OCI-LY1 (cell line): ENCODE data around the gene MGAT4B.
A peak's percentile ranks its signal among the peaks of the same experiment; 100 is the strongest.

Experiments
- H2AFZ ChIP-seq: fragments of 200-600 bp; sonication (generic), shearing (Covaris generic); 2 replicates; pipeline ENCODE4 v1.6.0; 2014; ENCODE audit warnings: antibody characterized with exemption, mild to moderate bottlenecking, low read length
- H3F3A ChIP-seq: fragments of 200-600 bp; sonication (generic), shearing (Covaris generic); 2 replicates; pipeline ENCODE4 v1.6.0; 2014; ENCODE audit warnings: mild to moderate bottlenecking, antibody characterized with exemption, low read length, moderate library complexity; ENCODE audit not compliant: insufficient read depth
- H3K27ac ChIP-seq: fragments of 200-600 bp; sonication (generic); 2 replicates; pipeline ENCODE4 v1.5.1; 2014; ENCODE audit warnings: low read length, mixed run types, mild to moderate bottlenecking, low read depth; ENCODE audit not compliant: poor library complexity, severe bottlenecking
- H3K27me3 ChIP-seq: fragments of 200-600 bp; sonication (generic); 2 replicates; pipeline ENCODE4 v1.6.0; 2014; ENCODE audit warnings: antibody characterized with exemption, mild to moderate bottlenecking, low read length, moderate library complexity; ENCODE audit not compliant: insufficient read depth
- H3K36me3 ChIP-seq: fragments of 200-600 bp; sonication (generic); 2 replicates; pipeline ENCODE4 v1.6.1; 2014; ENCODE audit warnings: mild to moderate bottlenecking, antibody characterized with exemption, low read length, moderate library complexity, mixed read lengths; ENCODE audit not compliant: insufficient read depth
- H3K4me1 ChIP-seq: fragments of 200-600 bp; sonication (generic); 2 replicates; pipeline ENCODE4 v1.5.1; 2014; ENCODE audit warnings: mild to moderate bottlenecking, low read length, moderate library complexity; ENCODE audit not compliant: insufficient read depth, severe bottlenecking
- H3K4me2 ChIP-seq: fragments of 200-600 bp; sonication (generic), shearing (Covaris generic); 2 replicates; pipeline ENCODE4 v1.6.1; 2014; ENCODE audit warnings: low read length
- H3K4me3 ChIP-seq: fragments of 200-600 bp; sonication (generic); 2 replicates; pipeline ENCODE4 v1.5.1; 2014; ENCODE audit warnings: low read length, low read depth, mild to moderate bottlenecking, mixed read lengths; ENCODE audit not compliant: poor library complexity, severe bottlenecking
- H3K79me2 ChIP-seq: fragments of 200-600 bp; shearing (Covaris generic); 2 replicates; pipeline ENCODE4 v1.6.1; 2016; ENCODE audit warnings: mixed run types, low read length, mixed read lengths; ENCODE audit not compliant: insufficient read depth
- H3K9ac ChIP-seq: fragments of 200-600 bp; sonication (generic), shearing (Covaris generic); 2 replicates; pipeline ENCODE4 v1.6.1; 2014; ENCODE audit warnings: mild to moderate bottlenecking, low read length, mixed read lengths
- H3K9me2 ChIP-seq: fragments of 200-600 bp; sonication (generic), shearing (Covaris generic); 2 replicates; pipeline ENCODE4 v1.6.1; 2014; ENCODE audit warnings: low read depth, mild to moderate bottlenecking, low read length, mixed read lengths
- H3K9me3 ChIP-seq: fragments of 200-600 bp; shearing (Covaris generic); 2 replicates; pipeline ENCODE4 v1.6.1; 2014; ENCODE audit warnings: low read length, mixed read lengths
- H4K20me1 ChIP-seq: fragments of 200-600 bp; sonication (generic), shearing (Covaris generic); 2 replicates; pipeline ENCODE4 v1.6.0; 2016; ENCODE audit warnings: mild to moderate bottlenecking, low read length; ENCODE audit not compliant: insufficient read depth
- EZH2 ChIP-seq: fragments of 200-600 bp; sonication (generic), shearing (Covaris generic); IDR thresholded peaks from 2 replicates; pipeline ENCODE4 v1.8.0; 2017; ENCODE audit warnings: borderline replicate concordance, mixed run types, mild to moderate bottlenecking, antibody characterized with exemption, low read length, moderate library complexity, mixed read lengths
- TF ChIP-seq, protein P1 (sequence below): fragments of 200-600 bp; sonication (generic), shearing (Covaris generic); IDR thresholded peaks from 2 replicates; pipeline ENCODE4 v1.5.1; 2017; ENCODE audit warnings: mild to moderate bottlenecking, antibody characterized with exemption, low read length, moderate library complexity, mixed read lengths

The MGAT4B gene

DNA sequence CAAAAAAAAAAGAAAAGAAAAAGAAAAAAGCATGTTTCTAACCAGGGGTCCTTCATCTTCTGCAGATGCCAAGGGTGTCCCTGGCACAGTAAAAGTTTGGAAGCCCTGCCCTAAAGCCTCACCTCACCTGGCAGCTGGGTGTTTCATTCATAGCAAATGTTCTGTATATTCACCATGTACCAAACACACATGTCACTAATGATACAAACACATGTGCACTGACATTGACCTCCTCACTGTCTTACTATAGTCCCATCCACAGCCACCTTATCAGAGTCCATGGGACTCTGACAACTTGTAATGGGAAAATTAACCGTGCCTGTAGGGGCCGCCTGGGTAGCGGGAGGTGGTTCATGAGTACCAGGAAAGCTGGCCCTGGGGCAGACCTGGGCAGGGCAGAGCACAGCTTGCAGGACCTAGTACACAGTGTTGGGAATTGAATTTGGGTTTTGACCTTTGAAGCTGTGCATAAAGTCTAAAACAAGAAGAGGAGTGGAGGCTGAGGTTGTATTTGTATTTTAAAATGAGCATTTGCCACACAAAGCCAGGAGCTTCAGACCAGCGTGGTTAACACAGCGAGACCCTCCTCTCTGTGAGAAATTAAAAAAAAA is 6.4 kb upstream of the MGAT4B start:
- H4K20me1 ChIP-seq, result no peaks in the 10 kb centered on the region
- no peaks in the 10 kb centered on the region for H3F3A ChIP-seq
- H3K36me3 ChIP-seq, result peaks cover 7% of the 10 kb centered on the region; the same call in 1 of the 2 replicates
- no peak for TF ChIP-seq EZH2
- TF ChIP-seq, protein P1, sequence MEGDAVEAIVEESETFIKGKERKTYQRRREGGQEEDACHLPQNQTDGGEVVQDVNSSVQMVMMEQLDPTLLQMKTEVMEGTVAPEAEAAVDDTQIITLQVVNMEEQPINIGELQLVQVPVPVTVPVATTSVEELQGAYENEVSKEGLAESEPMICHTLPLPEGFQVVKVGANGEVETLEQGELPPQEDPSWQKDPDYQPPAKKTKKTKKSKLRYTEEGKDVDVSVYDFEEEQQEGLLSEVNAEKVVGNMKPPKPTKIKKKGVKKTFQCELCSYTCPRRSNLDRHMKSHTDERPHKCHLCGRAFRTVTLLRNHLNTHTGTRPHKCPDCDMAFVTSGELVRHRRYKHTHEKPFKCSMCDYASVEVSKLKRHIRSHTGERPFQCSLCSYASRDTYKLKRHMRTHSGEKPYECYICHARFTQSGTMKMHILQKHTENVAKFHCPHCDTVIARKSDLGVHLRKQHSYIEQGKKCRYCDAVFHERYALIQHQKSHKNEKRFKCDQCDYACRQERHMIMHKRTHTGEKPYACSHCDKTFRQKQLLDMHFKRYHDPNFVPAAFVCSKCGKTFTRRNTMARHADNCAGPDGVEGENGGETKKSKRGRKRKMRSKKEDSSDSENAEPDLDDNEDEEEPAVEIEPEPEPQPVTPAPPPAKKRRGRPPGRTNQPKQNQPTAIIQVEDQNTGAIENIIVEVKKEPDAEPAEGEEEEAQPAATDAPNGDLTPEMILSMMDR, result no peak
- H3K27ac ChIP-seq, result no peak overlapping the region
- H3K9me3 ChIP-seq, result no peaks in the 10 kb centered on the region
- no peak overlapping the region for H3K4me2 ChIP-seq
- peaks cover 11% of the 10 kb centered on the region for H3K4me1 ChIP-seq
- no peak overlapping the region for H3K9ac ChIP-seq
- H3K4me3 ChIP-seq, result no peak overlapping the region
- no peaks in the 10 kb centered on the region for H3K27me3 ChIP-seq
- no peaks in the 10 kb centered on the region for H3K79me2 ChIP-seq
- no peak overlapping the region for H2AFZ ChIP-seq
- H3K9me2 ChIP-seq, result no peaks in the 10 kb centered on the region

DNA sequence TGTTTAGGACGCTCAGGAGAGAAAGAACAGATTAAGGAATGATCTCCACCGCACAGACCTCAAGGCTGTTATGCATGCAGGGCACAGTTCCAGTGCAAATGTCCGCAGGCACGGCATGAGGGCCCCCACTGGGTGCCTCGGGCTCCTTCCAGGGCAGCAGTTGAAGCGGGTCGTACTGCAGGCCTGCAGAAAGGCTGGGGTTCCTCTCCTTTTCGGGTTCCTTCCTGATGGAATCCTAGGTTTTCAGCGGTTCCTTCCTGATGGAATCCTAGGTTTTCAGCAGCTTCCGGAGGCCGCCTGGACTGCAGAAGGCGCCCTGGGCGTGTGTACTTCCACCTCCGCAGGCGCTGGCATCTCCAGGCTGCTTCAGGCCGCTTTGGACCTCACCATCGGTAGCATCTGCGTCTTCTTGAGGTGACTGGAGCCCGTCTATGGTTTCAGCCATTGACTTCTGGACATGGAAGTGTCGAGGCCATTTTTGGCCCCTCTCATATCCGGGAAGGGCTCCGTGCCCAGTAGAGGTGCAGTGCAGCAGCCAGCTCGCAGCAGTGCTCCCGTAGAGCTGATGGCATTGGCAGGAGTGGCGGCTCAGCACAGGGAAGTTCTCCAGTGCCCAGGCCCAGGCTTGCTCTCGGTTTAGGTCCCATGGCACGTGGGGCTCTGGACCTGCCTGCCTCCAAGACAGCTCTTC is 5.6 kb upstream of the MGAT4B start:
- Histone ChIP-seq H3F3A (no peaks in the 10 kb centered on the region), H3K9me3 (no peaks in the 10 kb centered on the region), H3K27ac (no peak overlapping the region), H3K4me2 (no peak overlapping the region), H3K27me3 (no peaks in the 10 kb centered on the region), H3K4me1 (peaks cover 14% of the 10 kb centered on the region), H3K9me2 (no peaks in the 10 kb centered on the region), H3K9ac (no peak overlapping the region), H2AFZ (no peak overlapping the region), H3K4me3 (no peak overlapping the region), H3K36me3 (peaks cover 7% of the 10 kb centered on the region; the same call in 1 of the 2 replicates), H3K79me2 (no peaks in the 10 kb centered on the region), H4K20me1 (no peaks in the 10 kb centered on the region)
- no peak for TF ChIP-seq EZH2
- TF ChIP-seq, protein P1, result no peak

DNA sequence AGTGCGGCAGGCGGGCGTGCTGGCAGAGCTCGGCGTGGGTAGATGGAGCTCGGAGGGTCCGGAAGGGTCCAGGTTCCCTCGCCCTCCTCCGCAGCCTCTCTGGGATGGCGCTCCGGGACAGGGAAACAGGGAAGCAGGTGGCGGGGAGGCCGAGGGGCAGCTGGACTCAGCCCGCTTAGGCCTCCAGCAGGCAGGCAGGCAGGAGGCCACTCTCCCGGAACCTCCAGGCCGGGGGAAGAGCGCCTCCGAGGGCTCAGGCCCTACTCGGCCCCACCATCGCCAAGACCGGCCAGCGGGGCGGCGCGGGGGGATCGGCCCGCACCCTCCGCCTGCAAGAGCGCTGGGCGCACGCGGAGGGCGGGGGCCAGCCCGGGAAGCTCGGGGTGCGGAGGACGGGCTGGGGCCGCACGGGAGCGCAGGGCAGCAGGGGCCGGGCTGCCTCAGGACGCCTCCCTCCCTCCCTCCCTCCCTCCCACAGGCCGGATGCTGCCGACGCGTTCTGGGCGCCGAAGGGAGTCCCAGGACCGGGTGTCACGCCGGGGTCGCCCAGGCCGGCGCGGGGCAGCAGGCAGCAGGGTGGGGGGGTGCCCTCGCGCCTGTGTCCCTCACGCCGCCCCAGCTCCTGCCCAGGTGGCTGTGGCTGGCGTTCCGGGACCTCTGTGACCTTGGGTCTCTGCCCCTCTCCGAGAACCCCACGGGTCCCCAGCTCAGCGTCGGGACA is 977 bp downstream of the MGAT4B start:
- no peaks in the 10 kb centered on the region for H4K20me1 ChIP-seq
- no peaks in the 10 kb centered on the region for H3K79me2 ChIP-seq
- peak overlapping the region; percentile 84 for H3K4me2 ChIP-seq
- peaks cover 15% of the 10 kb centered on the region for H3K4me1 ChIP-seq
- H3K27me3 ChIP-seq, result no peaks in the 10 kb centered on the region
- no peaks in the 10 kb centered on the region for H3K9me3 ChIP-seq
- no peaks in the 10 kb centered on the region; the same call in 1 of the 2 replicates for H3K36me3 ChIP-seq
- peak overlapping the region; percentile 83 for H3K9ac ChIP-seq
- no peaks in the 10 kb centered on the region for H3K9me2 ChIP-seq
- H2AFZ ChIP-seq, result no peak overlapping the region
- TF ChIP-seq, protein P1, result no peak
- no peak for TF ChIP-seq EZH2
- H3K4me3 ChIP-seq, result peak overlapping the region; percentile 76
- no peaks in the 10 kb centered on the region for H3F3A ChIP-seq
- no peak overlapping the region for H3K27ac ChIP-seq
